ENCODE data around the gene HIGD1B. TPM values are rescaled to one million over a fixed set of nuclear protein-coding genes. Genes with fewer than 3 reads are reported as not detected.

HIGD1B gene
- total and polyA plus RNA-seq, 2 of the 13 experiments (the other 11 are each of a cell fraction or from before 2014, with no cell fraction given) = not detected

GRCh38 chr17:44840936-44841335, 6.7 kb upstream of the HIGD1B start:
- no peak for TF ChIP-seq FLYWCH1 (CRISPR knock-in tag; IDR thresholded peaks at IDR 0.05)
- no peak for TF ChIP-seq NFYB (CRISPR knock-in tag; IDR thresholded peaks at IDR 0.05)
- no peak for TF ChIP-seq NFKB2 (CRISPR knock-in tag; IDR thresholded peaks at IDR 0.05; ENCODE audit: borderline replicate concordance)
- no peak for TF ChIP-seq SIN3B (IDR thresholded peaks at IDR 0.05; ENCODE audit: low read length)
- TF ChIP-seq PAWR (CRISPR knock-in tag; IDR thresholded peaks at IDR 0.05; ENCODE audit: borderline replicate concordance) = no peak
- no peak for TF ChIP-seq HIVEP1 (CRISPR knock-in tag; IDR thresholded peaks at IDR 0.05)
- no peak for TF ChIP-seq ZBED4 (CRISPR knock-in tag; IDR thresholded peaks at IDR 0.05; ENCODE audit: borderline replicate concordance)
- no peak for TF ChIP-seq MAX (IDR thresholded peaks at IDR 0.05)
- TF ChIP-seq ZFX (CRISPR knock-in tag; IDR thresholded peaks at IDR 0.05; ENCODE audit: low read depth) = no peak
- no peak for TF ChIP-seq KDM5A (IDR thresholded peaks at IDR 0.05; ENCODE audit: borderline replicate concordance, low read length)
- TF ChIP-seq HOXA3 (CRISPR knock-in tag; IDR thresholded peaks at IDR 0.05) = no peak
- no peak for TF ChIP-seq NPAS2 (CRISPR knock-in tag; IDR thresholded peaks at IDR 0.05; ENCODE audit: borderline replicate concordance)
- TF ChIP-seq CENPBD1 (CRISPR knock-in tag; IDR thresholded peaks at IDR 0.05; ENCODE audit: borderline replicate concordance, low read depth) = no peak
- TF ChIP-seq ZNF580 (CRISPR knock-in tag; IDR thresholded peaks at IDR 0.05; ENCODE audit: borderline replicate concordance, low read depth) = no peak
- TF ChIP-seq ZBTB20 (CRISPR knock-in tag; IDR thresholded peaks at IDR 0.05; ENCODE audit: borderline replicate concordance, low read depth) = no peak
- no peak for TF ChIP-seq TCF7 (IDR thresholded peaks at IDR 0.05; ENCODE audit: low read depth)
- no peak for TF ChIP-seq HNF1B (CRISPR knock-in tag; IDR thresholded peaks at IDR 0.05)
- no peak for TF ChIP-seq RCOR2 (CRISPR knock-in tag; IDR thresholded peaks at IDR 0.05)
- no peak for TF ChIP-seq RELA (CRISPR knock-in tag; IDR thresholded peaks at IDR 0.05)
- CTCF ChIA-PET (ENCODE audit: low intra/inter-chr PET ratio, low total read pairs) = no interaction called here
- Histone ChIP-seq H3K9me3 (ENCODE audit: low read length) (no peaks in the 10 kb centered on the region), H3K4me2 (ENCODE audit: low read depth, low read length) (no peak overlapping the region), H4K20me1 (ENCODE audit: insufficient read depth, low read length) (no peaks in the 10 kb centered on the region), H3K79me2 (ENCODE audit: insufficient read depth, low read length) (no peaks in the 10 kb centered on the region), H2AFZ (ENCODE audit: low read length) (no peak overlapping the region), H3K4me3 (replicated peaks in 1 of 3; ENCODE audit: insufficient read depth in 1 of 3, low read depth in 2 of 3, low read length in 3 of 3) (no peak overlapping the region), H3K36me3 (replicated peaks in 1 of 2; ENCODE audit: control insufficient read depth in 1 of 2, insufficient read depth in 2 of 2, low read length in 2 of 2) (no peaks in the 10 kb centered on the region), H3K27me3 (ENCODE audit: control insufficient read depth in 1 of 2, insufficient read depth in 2 of 2, low read length in 2 of 2) (peaks cover 0 to 5% of the 10 kb centered on the region in 2 experiments; a peak in 1 of 5 replicates), H3K27ac (ENCODE audit: extremely low read length, insufficient read depth, low read length) (no peak overlapping the region), H3K4me1 (ENCODE audit: insufficient read depth, low read length) (peaks cover 14% of the 10 kb centered on the region; the same call in 1 of the 2 replicates), H3K9ac (ENCODE audit: insufficient read depth, low read depth, low read length) (no peak overlapping the region)
- intact Hi-C loops (cut with micrococcal nuclease; ENCODE audit: unreplicated experiment) = no loop called here
- POLR2A ChIA-PET = no interaction called here
- WGBS (ENCODE audit: low lambda C conversion rate) = 75% methylated on average over 3 of the region's 3 CpGs
- in situ Hi-C loops (cut with HindIII; ENCODE audit: extremely low pct_ligation_motif_present, low pct_unique_long_range_greater_than_20kb) = no loop called here
- FAIRE-seq (no peak), DNase-seq (ENCODE audit: low spot score) (no peak), ATAC-seq (no peak)
- no TSS peak for BruUV-seq (replicated peaks)

Measured in HepG2 (cell line).